HG02623 (cell line): ENCODE measurements around the gene ZNF608.

Experiments
- ATAC-seq: cut with Tn5 transposase; IDR thresholded peaks from one replicate; pipeline ENCODE4 v1.9.1; 2021; ENCODE audit warnings: moderate library complexity; ENCODE audit not compliant: unreplicated experiment

The ZNF608 gene

GRCh38 chr5:124696898-124697297, 49.5 kb downstream of the ZNF608 start:
- no peak for ATAC-seq
